Pancreas (tissue), 10 donors: ENCODE data around the gene TM9SF3. TPM values are rescaled to one million over a fixed set of nuclear protein-coding genes. Genes with fewer than 3 reads are reported as not detected.
A peak's percentile ranks its signal among the peaks of the same experiment; 100 is the strongest.

Experiments used
- ATAC-seq, 4 donors: fragments of 200-7000 bp; cut with Tn5 transposase; one replicate each; pipeline versions ENCODE4 v1.8.0 to v1.9.1; 2020; ENCODE audit warnings: mild to moderate bottlenecking in 4 of 4, moderate library complexity in 4 of 4
- DNase-seq, 6 donors: peaks; one replicate each; pipeline ENCODE4 v3.0.0-alpha.2; 2020
- FAIRE-seq: peaks from 2 replicates; lab custom pipeline; 2012; peaks lifted over from hg19 to GRCh38; lab: Jason Lieb, UNC
- H3K27ac ChIP-seq, 4 donors: fragments of 200-600 bp; sonication (generic); 1 replicate in 3 of 4; 2 replicates in 1 of 4; pipeline versions ENCODE4 v1.5.0 to v1.8.0; 2020
- H3K27me3 ChIP-seq, 4 donors: fragments of 200-600 bp; one replicate each; pipeline ENCODE4 v1.8.0; 2021
- H3K36me3 ChIP-seq, 3 donors: fragments of 200-600 bp; sonication (generic) in 1 of 3; one replicate each; pipeline versions ENCODE4 v1.5.0 to v1.8.0; 2020 to 2021
- H3K4me1 ChIP-seq, 3 donors: fragments of 200-600 bp; one replicate each; pipeline ENCODE4 v1.8.0; 2021
- H3K4me3 ChIP-seq, 4 donors: fragments of 200-600 bp; sonication (generic) in 2 of 4; one replicate each; pipeline versions ENCODE4 v1.5.0 to v1.8.0; 2020 to 2021
- H3K9me3 ChIP-seq, 4 donors: fragments of 200-600 bp; one replicate each; pipeline ENCODE4 v1.8.0; 2021
- WGBS, 2 donors: extraction: QIAGEN DNeasy Blood & Tissue Kit; methylation state at CpG; one replicate each; pipeline ENCODE4 v1.1.7; 2013; 5-methylcytosine and 5-hydroxymethylcytosine counted together
- intact Hi-C, 3 donors: fragments of 100-400 bp; cut with DNase I; formaldehyde crosslinking; loops; one replicate each; pipeline versions ENCODE4 v1.11.1 to v1.14.2; 2022
- polyA plus RNA-seq, 2 donors: library from polyadenylated mRNA; stranded (reverse); fragments of 200-250 nt; gene quantifications; one replicate each; pipeline ENCODE4 v1.2.3, GENCODE V29; 2013
- total RNA-seq, 6 donors: library from RNA; stranded (reverse); fragmentation: NEBNext Ultra II Directional in 4 of 6; extraction: Animal tissue kit (Norgen Biotek cat#: 25700) in 4 of 6; gene quantifications; one replicate each; pipeline versions ENCODE4 v1.2.1 to v1.2.4, GENCODE V29; 2021 to 2023
- TF ChIP-seq, protein P1 (sequence below), 4 donors: fragments of 200-600 bp; sonication (generic) in 3 of 4; IDR thresholded peaks; one replicate each; pipeline versions ENCODE4 v1.5.0 to v1.8.0; 2021; ENCODE audit warnings: antibody characterized with exemption in 4 of 4
- donor health status: healthy with polysubstance abuse.
- donor health status: DM: no; HTN: no; CAD: no; lungs with moderate emphysema.
- donor health status: DM: no; HTN: no; CAD: no.
- donor health status: control.
- donor health status: control.
- donor health status: Bipolar disorder and iron deficiency.
- donor health status: DM: yes; HTN: yes; CAD: no.
- donor health status: DM: no; HTN: no; CAD: no.
- donor health status: DM: no; HTN: no; CAD: no.
- donor health status: DM: yes; HTN: yes; CAD: no.

Gene TM9SF3
- total and polyA plus RNA-seq, 8 donors = 15.5 to 110 (median 60.2) TPM

DNA sequence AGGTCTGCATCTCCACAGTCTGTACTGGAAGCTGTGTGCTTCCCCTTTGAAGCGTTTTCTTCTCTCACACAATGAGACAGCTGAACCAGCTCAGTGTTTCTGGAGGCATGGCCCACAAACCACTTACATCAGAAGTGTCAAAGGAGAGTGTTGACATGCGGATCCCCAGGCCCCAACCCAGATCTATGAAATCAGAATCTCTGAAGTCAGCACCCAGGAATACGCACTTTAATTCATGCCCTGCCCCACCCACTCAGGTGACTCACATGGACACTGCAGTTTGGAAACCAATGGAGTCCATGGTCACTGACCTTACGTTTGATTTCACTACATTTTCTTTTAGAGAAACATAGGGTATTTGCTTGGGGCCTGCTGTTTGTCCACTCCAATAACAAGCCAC is 92.1 kb downstream of the TM9SF3 start:
- Histone ChIP-seq H3K9me3 (no peaks in the 10 kb centered on the region), H3K36me3 (no peaks in the 10 kb centered on the region), H3K4me3 (no peak overlapping the region), H3K27ac (no peak overlapping the region), H3K27me3 (no peaks in the 10 kb centered on the region), H3K4me1 (no peaks in the 10 kb centered on the region)
- 80 to 90% methylated on average over 4 of the region's 4 CpGs for WGBS, 2 donors
- FAIRE-seq (no peak), ATAC-seq (no peak), DNase-seq (no peak)
- TF ChIP-seq, protein P1, sequence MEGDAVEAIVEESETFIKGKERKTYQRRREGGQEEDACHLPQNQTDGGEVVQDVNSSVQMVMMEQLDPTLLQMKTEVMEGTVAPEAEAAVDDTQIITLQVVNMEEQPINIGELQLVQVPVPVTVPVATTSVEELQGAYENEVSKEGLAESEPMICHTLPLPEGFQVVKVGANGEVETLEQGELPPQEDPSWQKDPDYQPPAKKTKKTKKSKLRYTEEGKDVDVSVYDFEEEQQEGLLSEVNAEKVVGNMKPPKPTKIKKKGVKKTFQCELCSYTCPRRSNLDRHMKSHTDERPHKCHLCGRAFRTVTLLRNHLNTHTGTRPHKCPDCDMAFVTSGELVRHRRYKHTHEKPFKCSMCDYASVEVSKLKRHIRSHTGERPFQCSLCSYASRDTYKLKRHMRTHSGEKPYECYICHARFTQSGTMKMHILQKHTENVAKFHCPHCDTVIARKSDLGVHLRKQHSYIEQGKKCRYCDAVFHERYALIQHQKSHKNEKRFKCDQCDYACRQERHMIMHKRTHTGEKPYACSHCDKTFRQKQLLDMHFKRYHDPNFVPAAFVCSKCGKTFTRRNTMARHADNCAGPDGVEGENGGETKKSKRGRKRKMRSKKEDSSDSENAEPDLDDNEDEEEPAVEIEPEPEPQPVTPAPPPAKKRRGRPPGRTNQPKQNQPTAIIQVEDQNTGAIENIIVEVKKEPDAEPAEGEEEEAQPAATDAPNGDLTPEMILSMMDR (IDR thresholded peaks at IDR 0.05) = no peak
- intact Hi-C loops = no loop called here

DNA sequence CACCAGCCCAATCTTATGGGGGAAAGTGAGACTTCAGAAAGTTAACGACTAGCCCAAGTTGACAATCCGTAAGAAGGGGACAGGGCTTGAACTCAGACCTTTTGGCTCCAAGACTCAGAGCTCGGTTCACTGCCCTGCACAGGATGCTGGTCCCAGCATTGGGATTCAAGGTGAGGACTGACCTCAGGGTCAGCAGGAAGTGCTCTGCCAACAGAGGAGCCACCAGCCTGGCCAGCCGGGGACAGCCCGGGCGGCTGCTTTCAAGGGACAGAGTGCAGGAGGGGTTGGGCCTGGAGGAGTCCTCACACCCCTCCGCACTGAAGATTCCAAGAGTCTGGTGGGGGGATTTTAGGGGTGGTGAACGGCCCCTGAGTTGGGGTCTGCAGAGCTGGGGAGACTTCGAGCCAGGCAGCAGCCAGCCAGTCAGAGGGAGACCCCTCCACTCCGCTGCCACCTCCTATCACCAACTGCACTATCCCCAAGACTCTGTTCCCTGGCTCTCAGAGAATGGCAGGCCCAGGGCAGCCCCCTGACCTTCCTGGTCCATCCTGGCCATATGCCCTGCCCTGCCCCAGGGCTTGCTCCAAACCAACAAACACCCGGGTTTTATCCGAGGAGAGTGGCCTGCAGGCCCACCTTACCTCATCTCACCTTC is 92.8 kb downstream of the TM9SF3 start:
- intact Hi-C loops = no loop called here

DNA sequence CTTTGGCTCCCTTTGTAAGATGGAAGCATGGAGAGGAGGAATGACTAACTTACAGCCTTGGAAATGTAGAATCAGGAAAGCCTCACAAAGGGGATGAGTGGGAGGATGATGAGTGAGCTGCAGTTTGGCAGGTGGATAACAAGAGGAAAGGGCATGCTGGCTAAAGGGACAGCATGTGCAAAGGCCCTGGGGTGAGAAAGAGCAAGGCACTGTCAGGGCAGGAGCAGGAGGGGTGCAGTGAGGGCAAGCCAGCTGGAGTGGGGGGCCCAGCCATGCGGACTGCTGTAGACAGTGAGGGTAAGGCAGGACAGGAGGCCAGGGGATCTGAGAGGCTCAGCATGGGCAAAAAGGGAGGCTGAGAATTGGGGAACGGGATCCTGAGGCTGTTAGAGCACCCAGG is 93.6 kb downstream of the TM9SF3 start:
- intact Hi-C loops = no loop called here
- 89 to 100% methylated on average over 2 of the region's 2 CpGs for WGBS, 2 donors
- Histone ChIP-seq H3K4me1 (no peaks in the 10 kb centered on the region), H3K36me3 (no peaks in the 10 kb centered on the region), H3K9me3 (no peaks in the 10 kb centered on the region), H3K4me3 (no peak overlapping the region), H3K27ac (no peak overlapping the region), H3K27me3 (no peaks in the 10 kb centered on the region)
- FAIRE-seq (no peak), DNase-seq (no peak), ATAC-seq (no peak)
- TF ChIP-seq, protein P1 (IDR thresholded peaks at IDR 0.05) = no peak

More for the DNA sequence above, 92.8 kb downstream of the TM9SF3 start:
- WGBS, 2 donors = 85 to 89% methylated on average over 12 of the region's 12 CpGs
- no peaks in the 10 kb centered on the region for H3K36me3 ChIP-seq
- TF ChIP-seq, protein P1 (IDR thresholded peaks at IDR 0.05) = no peak
- no peaks in the 10 kb centered on the region for H3K27me3 ChIP-seq
- no peak for DNase-seq
- H3K27ac ChIP-seq = no peak overlapping the region
- no peak for ATAC-seq
- H3K9me3 ChIP-seq = no peaks in the 10 kb centered on the region
- no peaks in the 10 kb centered on the region for H3K4me1 ChIP-seq
- no peak overlapping the region for H3K4me3 ChIP-seq
- no peak for FAIRE-seq

DNA sequence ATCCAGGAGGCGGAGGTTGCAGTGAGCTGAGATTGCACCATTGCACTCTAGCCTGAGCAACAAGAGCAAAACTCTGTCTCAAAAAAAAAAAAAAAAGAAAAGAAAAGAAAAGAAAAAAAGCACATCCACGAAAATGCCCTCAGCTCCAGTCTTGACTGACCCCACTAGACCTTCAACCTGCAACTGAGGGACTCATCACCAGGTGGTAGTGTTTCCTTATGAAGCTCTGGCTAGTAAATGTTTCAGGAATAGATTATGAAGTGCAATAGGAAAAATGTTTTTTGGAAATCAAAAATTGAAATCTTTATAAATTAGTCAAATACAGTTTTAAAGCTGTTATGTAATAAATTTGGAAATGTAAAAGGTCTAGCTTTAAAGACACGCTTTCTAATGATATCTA is 95.5 kb downstream of the TM9SF3 start:
- ATAC-seq (peak in 2 of 4 donors; percentile 51 to 67), DNase-seq (no peak), FAIRE-seq (no peak)
- 60 to 61% methylated on average over 3 of the region's 3 CpGs for WGBS, 2 donors
- Histone ChIP-seq H3K9me3 (no peaks in the 10 kb centered on the region), H3K36me3 (no peaks in the 10 kb centered on the region), H3K27ac (no peak overlapping the region), H3K27me3 (no peaks in the 10 kb centered on the region), H3K4me1 (no peaks in the 10 kb centered on the region), H3K4me3 (no peak overlapping the region)
- intact Hi-C loops = no loop called here
- TF ChIP-seq, protein P1 (IDR thresholded peaks at IDR 0.05) = no peak

DNA sequence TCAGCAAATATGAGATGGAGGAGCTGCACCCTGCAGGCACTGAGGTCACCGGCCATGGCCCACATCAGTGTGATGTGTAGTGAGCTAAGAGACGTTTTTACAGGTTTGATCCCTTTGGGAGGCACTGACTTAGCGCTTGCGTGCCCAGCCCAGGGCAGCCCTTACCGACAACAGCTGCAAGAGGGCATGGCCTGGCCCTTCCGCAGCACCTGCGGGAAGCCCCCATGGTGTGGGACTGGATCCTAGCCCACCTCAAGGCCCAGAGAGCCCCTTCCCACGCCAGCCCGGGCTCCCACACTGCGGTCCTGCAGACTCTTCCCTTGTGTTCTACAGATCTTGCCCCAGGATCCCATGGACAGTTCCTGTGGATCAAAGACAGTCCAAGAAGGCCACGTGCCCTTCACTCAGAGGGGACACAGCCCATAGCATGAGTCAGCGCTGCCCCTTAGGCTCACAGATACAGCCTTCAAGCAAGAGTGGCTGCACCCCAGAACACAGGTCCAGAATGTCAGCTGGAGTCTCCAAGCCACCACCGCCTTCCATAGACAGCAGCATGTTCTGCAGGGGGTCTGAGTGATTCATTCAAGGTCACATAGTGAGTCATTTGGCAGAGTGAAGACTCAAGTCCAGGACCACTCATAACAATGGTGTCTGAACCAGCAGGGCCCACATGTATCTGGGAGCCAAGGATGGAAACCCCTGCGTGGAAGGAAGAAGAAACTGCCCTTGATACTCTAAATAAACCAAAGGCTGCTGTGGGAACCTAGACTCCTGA is 98.5 kb downstream of the TM9SF3 start:
- Histone ChIP-seq H3K4me1 (no peaks in the 10 kb centered on the region), H3K4me3 (no peak overlapping the region), H3K27me3 (no peaks in the 10 kb centered on the region), H3K27ac (no peak overlapping the region), H3K9me3 (no peaks in the 10 kb centered on the region), H3K36me3 (no peaks in the 10 kb centered on the region)
- ATAC-seq = no peak
- intact Hi-C loops = no loop called here
- FAIRE-seq = no peak
- TF ChIP-seq, protein P1 (IDR thresholded peaks at IDR 0.05) = no peak
- 84 to 91% methylated on average over 14 of the region's 14 CpGs for WGBS, 2 donors
- no peak for DNase-seq
